GM21786 (cell line): Measurements from ENCODE around the gene MAGEA6.
"Not testable (repeated sequence)": the region's sequence is repeated elsewhere in the genome, so short reads cannot be mapped to it uniquely, and the experiment has no call there.

Experiments
- ATAC-seq: cut with Tn5 transposase; IDR thresholded peaks from one replicate; pipeline ENCODE4 v1.9.1; 2021; ENCODE audit not compliant: unreplicated experiment

MAGEA6 gene

GRCh38 chrX:152734143-152734858 is 35.2 kb downstream of the MAGEA6 start:
- not testable (repeated sequence) for ATAC-seq

GRCh38 chrX:152733261-152733975 is 36.1 kb downstream of the MAGEA6 start, which contains the start of the genes CSAG1 and MAGEA12:
Gene CSAG1 (minus strand): TSS chrX:152733721. CDS start chrX:152732460, 1,261 bp downstream.
Gene MAGEA12 (plus strand): TSS chrX:152733757. CDS start chrX:152736162, 2,405 bp downstream.
- no peak for ATAC-seq

GRCh38 chrX:152725409-152725808 is 44.1 kb downstream of the MAGEA6 start:
- no peak for ATAC-seq
